GM12878 (cell line): ENCODE data around the gene WWOX. TPM values are rescaled to one million over a fixed set of nuclear protein-coding genes. Genes with fewer than 3 reads are reported as not detected.

ENCODE experiments used
- ATAC-seq: fragments of 200-7000 bp; cut with Tn5 transposase; 3 replicates; pipeline ENCODE4 v1.9.1; 2020; ENCODE audit warnings: mild to moderate bottlenecking, moderate library complexity
- BruUV-seq: library from RNA; stranded (reverse); fragments of 400-500 nt; replicated peaks from 2 replicates; lab custom pipeline; 2021; lab: Mats Ljungman, UMichigan
- CTCF ChIA-PET: fragments of 300-600 bp; sonication (Branson Sonifier 250); formaldehyde crosslinking; extraction: SDS; loops from one replicate; lab custom pipeline; 2021; ENCODE audit warnings: inconsistent platforms; lab: Yijun Ruan, JAX
- POLR2A ChIA-PET: fragments of 350-600 bp; formaldehyde crosslinking; extraction: SDS; loops from one replicate; lab custom pipeline; 2021; ENCODE audit warnings: inconsistent platforms; lab: Charles Lee
- RAD21 ChIA-PET: fragments of 300-600 bp; sonication (Branson Sonifier 250); formaldehyde crosslinking; loops from one replicate; lab custom pipeline; 2023; ENCODE audit warnings: antibody characterized with exemption; ENCODE audit not compliant: unreplicated experiment; lab: Charles Lee
- SMC1A ChIA-PET: fragments of 300-600 bp; sonication (Branson Sonifier 250); formaldehyde crosslinking; loops from one replicate; lab custom pipeline; 2023; ENCODE audit not compliant: unreplicated experiment, uncharacterized antibody; lab: Charles Lee
- DNase-seq: peaks from one replicate; pipeline ENCODE4 v3.0.0-alpha.2; 2011; ENCODE audit warnings: low read depth, low spot score
- FAIRE-seq: peaks from 3 replicates; lab custom pipeline; 2011; peaks lifted over from hg19 to GRCh38; lab: Jason Lieb, UNC
- H2AFZ ChIP-seq: 2 replicates; pipeline ENCODE4 v1.6.0; 2011; ENCODE audit warnings: low read depth, low read length, control low read depth; ENCODE audit not compliant: control insufficient read depth
- H3K27ac ChIP-seq: 2 replicates; pipeline ENCODE4 v1.5.1; 2011; ENCODE audit warnings: control low read depth; ENCODE audit not compliant: control insufficient read depth, insufficient read depth
- H3K27me3 ChIP-seq, 2 experiments: replicated peaks in 1 of 2; 2 replicates each; pipeline versions ENCODE4 v1.6.0 to v1.6.1; 2011; ENCODE audit warnings: low read length in 1 of 2; ENCODE audit not compliant: control insufficient read depth in 2 of 2, insufficient read depth in 2 of 2
- H3K36me3 ChIP-seq, 2 experiments: 2 replicates each; pipeline ENCODE4 v1.5.1; 2011; ENCODE audit warnings: low read length in 1 of 2; ENCODE audit not compliant: control insufficient read depth in 2 of 2, insufficient read depth in 2 of 2
- H3K4me1 ChIP-seq: 2 replicates; pipeline ENCODE4 v1.6.1; 2011; ENCODE audit warnings: mild to moderate bottlenecking, low read length, moderate library complexity, mixed read lengths; ENCODE audit not compliant: control insufficient read depth, insufficient read depth
- H3K4me2 ChIP-seq: 2 replicates; pipeline ENCODE4 v1.6.0; 2011; ENCODE audit warnings: control low read depth; ENCODE audit not compliant: control insufficient read depth, insufficient read depth
- H3K4me3 ChIP-seq: fragments of 200-600 bp; sonication (generic); 2 replicates; pipeline ENCODE4 v1.5.1; 2016
- H3K79me2 ChIP-seq: 2 replicates; pipeline ENCODE4 v1.6.0; 2011; ENCODE audit warnings: low read length; ENCODE audit not compliant: control insufficient read depth, insufficient read depth
- H3K9ac ChIP-seq: 2 replicates; pipeline ENCODE4 v1.8.0; 2011; ENCODE audit warnings: low read length, control low read depth, mixed read lengths; ENCODE audit not compliant: control insufficient read depth, insufficient read depth
- H3K9me3 ChIP-seq: replicated peaks from 3 replicates; pipeline ENCODE4 v1.5.1; 2011; ENCODE audit warnings: mild to moderate bottlenecking, low read length; ENCODE audit not compliant: control insufficient read depth, insufficient read depth
- H4K20me1 ChIP-seq: 2 replicates; pipeline ENCODE4 v1.6.0; 2011; ENCODE audit not compliant: control insufficient read depth, insufficient read depth
- BHLHE40 ChIP-seq, 2 experiments: fragments of 450-650 bp in 1 of 2; IDR thresholded peaks; 2 replicates each; pipeline ENCODE4 v1.6.1; 2011 to 2017; ENCODE audit warnings: low read depth in 2 of 2, borderline replicate concordance in 1 of 2, improper control_type of control experiment in 1 of 2, low read length in 1 of 2, mild to moderate bottlenecking in 1 of 2
- CBFB ChIP-seq: IDR thresholded peaks from 2 replicates; pipeline ENCODE4 v1.6.1; 2016; ENCODE audit warnings: antibody characterized with exemption, low read depth
- DPF2 ChIP-seq: fragments of 450-650 bp; IDR thresholded peaks from 2 replicates; pipeline ENCODE4 v1.6.1; 2017; ENCODE audit warnings: mild to moderate bottlenecking
- JUND ChIP-seq: IDR thresholded peaks from 2 replicates; pipeline ENCODE4 v1.6.1; 2012; ENCODE audit warnings: low read depth, mild to moderate bottlenecking, low read length, improper control_type of control experiment, moderate library complexity
- SREBF2 ChIP-seq: IDR thresholded peaks from 2 replicates; pipeline ENCODE4 v1.6.1; 2012; ENCODE audit warnings: mild to moderate bottlenecking, low read length
- WGBS: methylation state at CpG from one replicate; pipeline ENCODE4 v1.1.6; 2016; ENCODE audit warnings: low lambda C conversion rate; ENCODE audit not compliant: insufficient replicate concordance, insufficient coverage; ENCODE audit errors: missing lambda C conversion rate; 5-methylcytosine and 5-hydroxymethylcytosine counted together
- in situ Hi-C: fragments of 300-500 bp; cut with MboI; formaldehyde crosslinking; loops from 9 replicates; pipeline ENCODE4 v1.14.3; 2018; ENCODE audit warnings: mixed read lengths
- intact Hi-C: fragments of 100-400 bp; cut with micrococcal nuclease; formaldehyde crosslinking; loops from one replicate; pipeline ENCODE4 v1.14.2; 2022; ENCODE audit not compliant: unreplicated experiment
- polyA plus RNA-seq, 11 experiments: library from polyadenylated mRNA; depleted of rRNA in 4 of 11; unstranded in 6 of 11; stranded (reverse) in 5 of 11; fragments of >200 nt; fragmentation: Nextera tagmentation in 4 of 11; fragmentation: Illumina TruSeq in 1 of 11; extraction: Ambion mirVana in 4 of 11; extraction: Trizol in 1 of 11; gene quantifications; 1 replicate in 1 of 11; 2 replicates in 10 of 11; pipeline versions ENCODE4 v1.2.1 to v1.2.3, GENCODE V29; 2011 to 2016; ENCODE audit warnings: inconsistent platforms in 2 of 11, missing spikeins in 2 of 11, low read depth in 1 of 11
- total RNA-seq, 4 experiments: library from RNA; depleted of rRNA in 3 of 4; stranded (reverse); fragments of >200 nt in 3 of 4; fragmentation: Illumina TruSeq in 1 of 4; extraction: Trizol in 1 of 4; gene quantifications; 2 replicates each; pipeline versions ENCODE4 v1.2.1 to v1.2.3, GENCODE V29; 2013 to 2021
- TF ChIP-seq, protein P1 (sequence below): fragments of 450-650 bp; formaldehyde crosslinking; IDR thresholded peaks from 2 replicates; pipeline ENCODE4 v1.4.0; 2020; ENCODE audit warnings: mild to moderate bottlenecking, moderate library complexity
- TF ChIP-seq, protein P2 (sequence below): fragments of 150-350 bp; IDR thresholded peaks from 2 replicates; pipeline ENCODE4 v1.6.1; 2014; ENCODE audit warnings: mild to moderate bottlenecking, low read depth, low read length

WWOX gene
- total and polyA plus RNA-seq, 10 of the 15 experiments (the other 5 are each of a cell fraction or from before 2014, with no cell fraction given), result 2.8 to 24.4 (median 17.8) TPM

DNA sequence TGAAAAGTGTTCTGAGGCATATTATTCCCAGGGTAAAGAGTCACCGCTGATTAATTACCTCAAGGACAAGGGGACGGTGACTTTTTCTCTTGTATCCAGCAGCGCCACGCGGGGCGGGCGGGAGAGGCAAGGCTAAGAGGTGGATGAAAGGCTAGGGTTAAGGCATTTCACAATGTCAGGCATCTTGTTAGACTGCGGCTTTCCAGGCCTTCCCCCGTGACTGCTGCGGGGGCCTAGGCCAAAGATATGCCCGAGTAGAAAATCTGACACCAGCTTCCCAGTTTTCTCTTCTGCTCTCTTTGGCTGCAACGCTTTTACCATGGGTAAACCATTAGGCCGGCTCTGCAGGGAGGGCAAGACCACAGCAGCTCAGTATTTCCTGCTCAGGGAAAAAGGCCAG lies 802.9 kb downstream of the WWOX start:
- H3K4me1 ChIP-seq, result no peaks in the 10 kb centered on the region
- TF ChIP-seq, protein P1, sequence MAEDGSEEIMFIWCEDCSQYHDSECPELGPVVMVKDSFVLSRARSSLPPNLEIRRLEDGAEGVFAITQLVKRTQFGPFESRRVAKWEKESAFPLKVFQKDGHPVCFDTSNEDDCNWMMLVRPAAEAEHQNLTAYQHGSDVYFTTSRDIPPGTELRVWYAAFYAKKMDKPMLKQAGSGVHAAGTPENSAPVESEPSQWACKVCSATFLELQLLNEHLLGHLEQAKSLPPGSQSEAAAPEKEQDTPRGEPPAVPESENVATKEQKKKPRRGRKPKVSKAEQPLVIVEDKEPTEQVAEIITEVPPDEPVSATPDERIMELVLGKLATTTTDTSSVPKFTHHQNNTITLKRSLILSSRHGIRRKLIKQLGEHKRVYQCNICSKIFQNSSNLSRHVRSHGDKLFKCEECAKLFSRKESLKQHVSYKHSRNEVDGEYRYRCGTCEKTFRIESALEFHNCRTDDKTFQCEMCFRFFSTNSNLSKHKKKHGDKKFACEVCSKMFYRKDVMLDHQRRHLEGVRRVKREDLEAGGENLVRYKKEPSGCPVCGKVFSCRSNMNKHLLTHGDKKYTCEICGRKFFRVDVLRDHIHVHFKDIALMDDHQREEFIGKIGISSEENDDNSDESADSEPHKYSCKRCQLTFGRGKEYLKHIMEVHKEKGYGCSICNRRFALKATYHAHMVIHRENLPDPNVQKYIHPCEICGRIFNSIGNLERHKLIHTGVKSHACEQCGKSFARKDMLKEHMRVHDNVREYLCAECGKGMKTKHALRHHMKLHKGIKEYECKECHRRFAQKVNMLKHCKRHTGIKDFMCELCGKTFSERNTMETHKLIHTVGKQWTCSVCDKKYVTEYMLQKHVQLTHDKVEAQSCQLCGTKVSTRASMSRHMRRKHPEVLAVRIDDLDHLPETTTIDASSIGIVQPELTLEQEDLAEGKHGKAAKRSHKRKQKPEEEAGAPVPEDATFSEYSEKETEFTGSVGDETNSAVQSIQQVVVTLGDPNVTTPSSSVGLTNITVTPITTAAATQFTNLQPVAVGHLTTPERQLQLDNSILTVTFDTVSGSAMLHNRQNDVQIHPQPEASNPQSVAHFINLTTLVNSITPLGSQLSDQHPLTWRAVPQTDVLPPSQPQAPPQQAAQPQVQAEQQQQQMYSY, result no peak
- TF ChIP-seq, protein P2, sequence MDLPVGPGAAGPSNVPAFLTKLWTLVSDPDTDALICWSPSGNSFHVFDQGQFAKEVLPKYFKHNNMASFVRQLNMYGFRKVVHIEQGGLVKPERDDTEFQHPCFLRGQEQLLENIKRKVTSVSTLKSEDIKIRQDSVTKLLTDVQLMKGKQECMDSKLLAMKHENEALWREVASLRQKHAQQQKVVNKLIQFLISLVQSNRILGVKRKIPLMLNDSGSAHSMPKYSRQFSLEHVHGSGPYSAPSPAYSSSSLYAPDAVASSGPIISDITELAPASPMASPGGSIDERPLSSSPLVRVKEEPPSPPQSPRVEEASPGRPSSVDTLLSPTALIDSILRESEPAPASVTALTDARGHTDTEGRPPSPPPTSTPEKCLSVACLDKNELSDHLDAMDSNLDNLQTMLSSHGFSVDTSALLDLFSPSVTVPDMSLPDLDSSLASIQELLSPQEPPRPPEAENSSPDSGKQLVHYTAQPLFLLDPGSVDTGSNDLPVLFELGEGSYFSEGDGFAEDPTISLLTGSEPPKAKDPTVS, result no peak
- TF ChIP-seq BHLHE40 (IDR thresholded peaks at IDR 0.05; ENCODE audit: borderline replicate concordance in 1 of 2, low read depth in 2 of 2, low read length in 1 of 2) (no peak), CBFB (no peak), SREBF2 (no peak), JUND (no peak), DPF2 (no peak)
- in situ Hi-C loops, result no loop called here
- no peaks in the 10 kb centered on the region for H3K36me3 ChIP-seq
- H3K27me3 ChIP-seq, result no peaks in the 10 kb centered on the region
- intact Hi-C loops, result no loop called here
- ATAC-seq (no peak), FAIRE-seq (no peak), DNase-seq (no peak)
- H3K4me2 ChIP-seq, result no peak overlapping the region
- no peak overlapping the region for H3K9ac ChIP-seq
- ChIA-PET POLR2A (no interaction called here), SMC1A (no interaction called here), RAD21 (no interaction called here), CTCF (no interaction called here)
- H3K27ac ChIP-seq, result no peak overlapping the region
- no peaks in the 10 kb centered on the region for H3K9me3 ChIP-seq
- H4K20me1 ChIP-seq, result no peaks in the 10 kb centered on the region
- 86% methylated on average over 13 of the region's 13 CpGs for WGBS
- no TSS peak for BruUV-seq
- no peak overlapping the region for H3K4me3 ChIP-seq
- H2AFZ ChIP-seq, result no peak overlapping the region
- no peaks in the 10 kb centered on the region for H3K79me2 ChIP-seq
